MM.1S (cell line): ENCODE results near the gene ATP2A3.

Experiments used
- CTCF ChIP-seq: fragments of 300-600 bp; sonication (generic); IDR thresholded peaks from 2 replicates; pipeline ENCODE4 v1.5.1; 2016; ENCODE audit warnings: antibody characterized with exemption, low read length, mixed read lengths
- EZH2 ChIP-seq: fragments of 300-600 bp; sonication (generic); optimal IDR thresholded peaks from 2 replicates; pipeline ENCODE3; 2017; ENCODE audit warnings: low read depth, mild to moderate bottlenecking, antibody characterized with exemption, low read length, mixed read lengths

GRCh38 chr17:3888343-3889171 lies 75.7 kb downstream of the ATP2A3 start:
- TF ChIP-seq EZH2 (no peak), CTCF (no peak)
